Measurements from ENCODE around the gene FRMD5.

Gene FRMD5

GRCh38 chr15:44084770-44085169 lies 110.3 kb downstream of the FRMD5 start:
- ATAC-seq (ENCODE audit: insufficient read depth, low read depth) (no peak), DNase-seq (no peak)
- Histone ChIP-seq H2AFZ (ENCODE audit: low read depth, low read length) (no peak overlapping the region), H3K4me1 (ENCODE audit: insufficient read depth, low read length) (no peaks in the 10 kb centered on the region), H3K36me3 (ENCODE audit: insufficient read depth, low read length) (no peaks in the 10 kb centered on the region), H3K4me3 (ENCODE audit: low read depth in 1 of 2, low read length in 2 of 2) (no peak overlapping the region), H3K27me3 (ENCODE audit: insufficient read depth, low read length, poor library complexity) (peaks cover 9% of the 10 kb centered on the region), H4K20me1 (ENCODE audit: insufficient read depth, low read length) (no peaks in the 10 kb centered on the region), H3K9me3 (ENCODE audit: insufficient read depth, low read length, severe bottlenecking) (no peaks in the 10 kb centered on the region), H3K9ac (ENCODE audit: low read depth, low read length) (no peak overlapping the region), H3K27ac (ENCODE audit: low read length) (no peak overlapping the region), H3K4me2 (ENCODE audit: insufficient read depth, low read length) (no peak overlapping the region), H3K79me2 (ENCODE audit: insufficient read depth, low read length) (no peaks in the 10 kb centered on the region)
- TF ChIP-seq CTCF (IDR thresholded peaks at IDR 0.05; ENCODE audit: borderline replicate concordance, extremely low read depth, low read length, poor library complexity, severe bottlenecking) (no peak), EZH2 (IDR thresholded peaks at IDR 0.05; ENCODE audit: borderline replicate concordance, low read depth, low read length, severe bottlenecking) (no peak)

GRCh38 chr15:44084171-44084570 lies 110.9 kb downstream of the FRMD5 start:
- no peak for TF ChIP-seq CTCF (IDR thresholded peaks at IDR 0.05; ENCODE audit: borderline replicate concordance, extremely low read depth, low read length, poor library complexity, severe bottlenecking)
- no peak for TF ChIP-seq EZH2 (IDR thresholded peaks at IDR 0.05; ENCODE audit: borderline replicate concordance, low read depth, low read length, severe bottlenecking)
- Histone ChIP-seq H3K79me2 (ENCODE audit: insufficient read depth, low read length) (no peaks in the 10 kb centered on the region), H3K27me3 (ENCODE audit: insufficient read depth, low read length, poor library complexity) (peaks cover 13% of the 10 kb centered on the region), H3K4me1 (ENCODE audit: insufficient read depth, low read length) (no peaks in the 10 kb centered on the region), H3K4me2 (ENCODE audit: insufficient read depth, low read length) (no peak overlapping the region), H3K4me3 (ENCODE audit: low read depth in 1 of 2, low read length in 2 of 2) (no peak overlapping the region), H3K9me3 (ENCODE audit: insufficient read depth, low read length, severe bottlenecking) (no peaks in the 10 kb centered on the region), H3K9ac (ENCODE audit: low read depth, low read length) (no peak overlapping the region), H3K36me3 (ENCODE audit: insufficient read depth, low read length) (no peaks in the 10 kb centered on the region), H4K20me1 (ENCODE audit: insufficient read depth, low read length) (no peaks in the 10 kb centered on the region), H3K27ac (ENCODE audit: low read length) (no peak overlapping the region), H2AFZ (ENCODE audit: low read depth, low read length) (no peak overlapping the region)
- ATAC-seq (ENCODE audit: insufficient read depth, low read depth): no peak
- no peak for DNase-seq

- Histone ChIP-seq H3K9me3 (ENCODE audit: insufficient read depth, low read length, severe bottlenecking) (no peaks in the 10 kb centered on the region), H3K9ac (ENCODE audit: low read depth, low read length) (no peak overlapping the region), H3K4me1 (ENCODE audit: insufficient read depth, low read length) (no peaks in the 10 kb centered on the region), H3K4me3 (ENCODE audit: low read depth in 1 of 2, low read length in 2 of 2) (no peak overlapping the region), H3K27ac (ENCODE audit: low read length) (no peak overlapping the region), H4K20me1 (ENCODE audit: insufficient read depth, low read length) (no peaks in the 10 kb centered on the region), H3K27me3 (ENCODE audit: insufficient read depth, low read length, poor library complexity) (peaks cover 14% of the 10 kb centered on the region), H3K79me2 (ENCODE audit: insufficient read depth, low read length) (no peaks in the 10 kb centered on the region), H3K4me2 (ENCODE audit: insufficient read depth, low read length) (no peak overlapping the region), H2AFZ (ENCODE audit: low read depth, low read length) (no peak overlapping the region), H3K36me3 (ENCODE audit: insufficient read depth, low read length) (no peaks in the 10 kb centered on the region)
- ATAC-seq (ENCODE audit: insufficient read depth, low read depth) (no peak), DNase-seq (no peak)
- TF ChIP-seq EZH2 (IDR thresholded peaks at IDR 0.05; ENCODE audit: borderline replicate concordance, low read depth, low read length, severe bottlenecking) (no peak), CTCF (IDR thresholded peaks at IDR 0.05; ENCODE audit: borderline replicate concordance, extremely low read depth, low read length, poor library complexity, severe bottlenecking) (no peak)
Observed at GRCh38 chr15:44082558-44083157, 112.4 kb downstream of the FRMD5 start.
